ENCODE data around the gene FOXD1. TPM values are rescaled to one million over a fixed set of nuclear protein-coding genes. Genes with fewer than 3 reads are reported as not detected.
A peak's percentile ranks its signal among the peaks of the same experiment; 100 is the strongest.

The FOXD1 gene
- total and polyA plus RNA-seq, 9 of the 15 experiments (the other 6 are each of a cell fraction or from before 2014, with no cell fraction given) = 0.03 to 0.40 (median 0.10) TPM; not detected in 4

- TF ChIP-seq HMBOX1 (IDR thresholded peaks at IDR 0.05) (0 out of 2 replicates have a peak, but pooled peaks have one; percentile 27), ZNF644 (tag; IDR thresholded peaks at IDR 0.05; ENCODE audit: low read depth) (peak; percentile 2; the same call in 1 of the 2 replicates), TAF9B (IDR thresholded peaks at IDR 0.05; ENCODE audit: partially characterized antibody) (no peak), JUNB (CRISPR knock-in tag; conservative IDR thresholded peaks at IDR 0.05) (no peak), PCBP2 (IDR thresholded peaks at IDR 0.05; ENCODE audit: low read depth, low read length, poor library complexity, severe bottlenecking) (no peak), NCOR1 (IDR thresholded peaks at IDR 0.05) (peak; percentile 3; the same call in 1 of the 2 replicates), VEZF1 (CRISPR knock-in tag; IDR thresholded peaks at IDR 0.05) (peak; percentile 0; the same call in 1 of the 2 replicates), NCOA6 (IDR thresholded peaks at IDR 0.05) (0 out of 2 replicates have a peak, but pooled peaks have one; percentile 28)
Observed at GRCh38 chr5:73497497-73498056, 49.0 kb upstream of the FOXD1 start (continued).

Data from K562 (cell line).